Right lobe of liver (tissue), 6 donors: Measurements from ENCODE around the gene FMNL2. TPM values are rescaled to one million over a fixed set of nuclear protein-coding genes. Genes with fewer than 3 reads are reported as not detected.

Experiments
- ATAC-seq, 4 donors: fragments of 200-7000 bp; cut with Tn5 transposase; one replicate each; pipeline ENCODE4 v1.9.1; 2020; ENCODE audit warnings: mild to moderate bottlenecking in 4 of 4, moderate library complexity in 4 of 4
- DNase-seq, 3 donors: peaks; one replicate each; pipeline ENCODE4 v3.0.0-alpha.2; 2020
- H3K27ac ChIP-seq, 3 donors: fragments of 200-600 bp; one replicate each; pipeline ENCODE4 v1.8.0; 2022
- H3K27me3 ChIP-seq, 2 donors: fragments of 200-600 bp; one replicate each; pipeline ENCODE4 v1.8.0; 2022
- H3K36me3 ChIP-seq, 4 donors: fragments of 200-600 bp; sonication (generic) in 1 of 4; one replicate each; pipeline versions ENCODE4 v1.5.1 to v1.8.0; 2017 to 2022; ENCODE audit warnings: control low read depth in 1 of 4
- H3K4me1 ChIP-seq, 4 donors: fragments of 200-600 bp; sonication (generic) in 1 of 4; one replicate each; pipeline versions ENCODE4 v1.5.1 to v1.8.0; 2017 to 2022; ENCODE audit warnings: control low read depth in 1 of 4
- H3K4me3 ChIP-seq, 3 donors: fragments of 200-600 bp; one replicate each; pipeline ENCODE4 v1.8.0; 2022
- H3K9me3 ChIP-seq, 4 donors: fragments of 200-600 bp; sonication (generic) in 1 of 4; one replicate each; pipeline versions ENCODE4 v1.5.1 to v1.8.0; 2017 to 2022; ENCODE audit warnings: control low read depth in 1 of 4
- POLR2A ChIP-seq: fragments of 450-650 bp; IDR thresholded peaks from one replicate; pipeline ENCODE4 v1.6.1; 2017; ENCODE audit warnings: antibody characterized with exemption, mild to moderate bottlenecking
- WGBS: methylation state at CpG from one replicate; pipeline ENCODE4 v1.1.6; 2018; ENCODE audit warnings: low coverage, low lambda C conversion rate; ENCODE audit not compliant: insufficient coverage; ENCODE audit errors: missing lambda C conversion rate; 5-methylcytosine and 5-hydroxymethylcytosine counted together
- intact Hi-C, 2 donors: fragments of 100-400 bp; cut with DNase I; formaldehyde crosslinking; loops; one replicate each; pipeline versions ENCODE4 v1.11.2 to v1.14.1; 2022
- total RNA-seq, 6 experiments: library from RNA; depleted of rRNA in 2 of 6; stranded (reverse); fragments of >200 nt in 2 of 6; fragmentation: NEBNext Ultra II Directional in 3 of 6; extraction: Animal tissue kit (Norgen Biotek cat#: 25700) in 3 of 6; gene quantifications; one replicate each; pipeline versions ENCODE4 v1.1.0 to v1.2.4, GENCODE V29; 2016 to 2023
- TF ChIP-seq, protein P1 (sequence below), 4 donors: fragments of 200-600 bp in 3 of 4; fragments of 450-650 bp in 1 of 4; IDR thresholded peaks; one replicate each; pipeline versions ENCODE4 v1.5.1 to v1.8.0; 2016 to 2022; ENCODE audit warnings: antibody characterized with exemption in 4 of 4, mild to moderate bottlenecking in 2 of 4
- donor health status: DM: no; HTN: yes; CAD: no.
- donor health status: DM: no; HTN: no; CAD: no.
- donor health status: DM: no; HTN: no; CAD: no.
- donor health status: DM: no; HTN: yes; CAD: no.
- donor health status: DM: no; HTN: yes; CAD: no.

Gene FMNL2
- total RNA-seq, 6 experiments from 2014 or later: 3.5 to 12.1 (median 7.1) TPM

DNA sequence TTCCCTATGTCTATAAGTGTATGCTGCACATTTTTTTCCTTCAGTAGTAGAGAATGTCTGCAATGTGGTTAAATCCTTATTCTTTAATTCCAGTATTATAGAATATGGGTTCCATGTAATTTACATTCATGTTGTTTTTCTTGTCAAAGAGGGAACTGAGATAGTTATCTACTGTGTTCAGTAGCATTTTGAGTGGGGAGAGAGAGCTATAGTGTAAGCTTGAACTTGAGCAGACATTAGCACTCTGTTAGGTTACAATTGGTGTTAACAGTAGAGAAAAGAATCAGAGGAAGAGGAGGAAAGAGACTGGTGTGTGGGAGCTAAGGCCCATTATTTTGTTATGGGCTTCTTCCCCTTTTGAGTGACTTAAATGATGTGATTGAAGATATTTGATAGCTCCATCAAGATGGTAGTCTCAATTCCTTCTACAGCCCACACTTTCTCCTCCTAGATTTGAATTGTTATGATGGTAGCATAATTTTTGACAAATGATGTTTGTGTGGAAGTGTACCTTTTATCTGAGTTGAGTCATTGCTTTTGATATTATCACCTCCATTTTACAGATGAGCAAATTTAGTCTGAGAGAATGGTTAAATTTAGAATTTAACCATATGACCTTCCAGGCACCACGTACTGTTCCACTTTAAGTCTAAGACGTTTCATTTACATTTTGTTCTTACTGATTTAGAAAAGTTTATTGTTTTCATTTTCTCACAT, 71.3 kb downstream of the FMNL2 start:
- Histone ChIP-seq H3K4me1 (peaks cover 0 to 10% (median 2%) of the 10 kb centered on the region in 4 donors), H3K36me3 (no peaks in the 10 kb centered on the region), H3K27ac (peak overlapping the region; percentile 6 to 49 (median 37)), H3K9me3 (no peaks in the 10 kb centered on the region), H3K27me3 (no peaks in the 10 kb centered on the region), H3K4me3 (no peak overlapping the region)
- 46% methylated on average over 2 of the region's 2 CpGs for WGBS
- TF ChIP-seq, protein P1, sequence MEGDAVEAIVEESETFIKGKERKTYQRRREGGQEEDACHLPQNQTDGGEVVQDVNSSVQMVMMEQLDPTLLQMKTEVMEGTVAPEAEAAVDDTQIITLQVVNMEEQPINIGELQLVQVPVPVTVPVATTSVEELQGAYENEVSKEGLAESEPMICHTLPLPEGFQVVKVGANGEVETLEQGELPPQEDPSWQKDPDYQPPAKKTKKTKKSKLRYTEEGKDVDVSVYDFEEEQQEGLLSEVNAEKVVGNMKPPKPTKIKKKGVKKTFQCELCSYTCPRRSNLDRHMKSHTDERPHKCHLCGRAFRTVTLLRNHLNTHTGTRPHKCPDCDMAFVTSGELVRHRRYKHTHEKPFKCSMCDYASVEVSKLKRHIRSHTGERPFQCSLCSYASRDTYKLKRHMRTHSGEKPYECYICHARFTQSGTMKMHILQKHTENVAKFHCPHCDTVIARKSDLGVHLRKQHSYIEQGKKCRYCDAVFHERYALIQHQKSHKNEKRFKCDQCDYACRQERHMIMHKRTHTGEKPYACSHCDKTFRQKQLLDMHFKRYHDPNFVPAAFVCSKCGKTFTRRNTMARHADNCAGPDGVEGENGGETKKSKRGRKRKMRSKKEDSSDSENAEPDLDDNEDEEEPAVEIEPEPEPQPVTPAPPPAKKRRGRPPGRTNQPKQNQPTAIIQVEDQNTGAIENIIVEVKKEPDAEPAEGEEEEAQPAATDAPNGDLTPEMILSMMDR (IDR thresholded peaks at IDR 0.05): no peak
- TF ChIP-seq POLR2A: no peak
- DNase-seq (no peak), ATAC-seq (no peak)
- intact Hi-C loops: no loop called here

DNA sequence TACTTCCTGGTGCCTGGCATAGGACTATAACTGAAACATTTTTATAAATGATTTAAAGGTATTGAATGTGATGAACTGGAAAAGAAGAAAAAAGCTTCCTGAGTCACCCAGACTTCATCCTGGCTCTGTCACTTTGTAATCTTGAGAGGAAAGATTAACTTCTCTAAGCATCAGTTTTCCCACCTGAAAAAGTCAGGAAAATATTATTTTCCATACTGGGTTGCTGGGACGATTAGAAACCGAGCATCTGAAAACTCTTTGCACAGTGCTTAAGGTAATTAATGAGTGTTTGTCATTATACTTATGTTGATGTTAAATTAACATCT, 71.8 kb downstream of the FMNL2 start:
- no peaks in the 10 kb centered on the region for H3K36me3 ChIP-seq
- intact Hi-C loops: no loop called here
- H3K27me3 ChIP-seq: no peaks in the 10 kb centered on the region
- H3K4me1 ChIP-seq: peaks cover 0 to 10% (median 2%) of the 10 kb centered on the region in 4 donors
- H3K9me3 ChIP-seq: no peaks in the 10 kb centered on the region
- no peak for ATAC-seq
- TF ChIP-seq, protein P1 (IDR thresholded peaks at IDR 0.05): no peak
- no peak for TF ChIP-seq POLR2A
- H3K27ac ChIP-seq: peak overlapping the region in 1 of 3 donors; percentile 4
- no peak overlapping the region for H3K4me3 ChIP-seq
- no peak for DNase-seq
- WGBS: 63% methylated on average over 2 of the region's 2 CpGs

DNA sequence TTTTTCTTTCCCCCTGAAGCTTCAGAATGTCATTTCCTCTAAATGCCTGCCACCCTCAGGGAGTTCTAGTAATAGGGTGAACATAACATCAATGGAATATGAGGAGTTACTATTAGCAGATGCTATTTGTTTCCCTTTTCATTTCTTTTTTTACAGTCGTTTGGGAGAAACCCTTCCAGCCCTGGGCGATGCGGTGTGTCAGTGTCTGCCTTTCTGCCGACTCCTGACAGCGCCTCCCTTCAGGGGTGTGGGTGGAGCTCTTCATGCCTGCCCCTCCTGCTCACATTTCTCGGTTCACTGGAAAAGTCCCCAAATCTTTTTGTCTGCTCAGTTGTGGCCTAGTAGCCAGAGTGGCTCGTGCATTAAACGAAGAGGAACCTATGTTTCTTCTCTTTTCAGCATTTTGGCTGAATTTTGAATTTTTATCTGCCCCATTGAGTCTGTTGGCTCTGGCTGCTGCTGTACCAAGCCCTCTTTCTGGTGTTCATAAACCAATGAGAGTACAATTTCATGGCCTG, 72.3 kb downstream of the FMNL2 start:
- peaks cover 0 to 10% (median 2%) of the 10 kb centered on the region in 4 donors for H3K4me1 ChIP-seq
- peak in 1 of 3 donors; percentile 47 for DNase-seq
- ATAC-seq: peak; percentile 40 to 64 (median 48)
- no peaks in the 10 kb centered on the region for H3K9me3 ChIP-seq
- WGBS: 27% methylated on average over 8 of the region's 8 CpGs
- no peaks in the 10 kb centered on the region for H3K36me3 ChIP-seq
- no peak for TF ChIP-seq POLR2A
- TF ChIP-seq, protein P1 (IDR thresholded peaks at IDR 0.05): no peak
- H3K4me3 ChIP-seq: no peak overlapping the region
- H3K27me3 ChIP-seq: no peaks in the 10 kb centered on the region
- intact Hi-C loops: no loop called here
- peak overlapping the region in 2 of 3 donors; percentile 4 to 36 for H3K27ac ChIP-seq

DNA sequence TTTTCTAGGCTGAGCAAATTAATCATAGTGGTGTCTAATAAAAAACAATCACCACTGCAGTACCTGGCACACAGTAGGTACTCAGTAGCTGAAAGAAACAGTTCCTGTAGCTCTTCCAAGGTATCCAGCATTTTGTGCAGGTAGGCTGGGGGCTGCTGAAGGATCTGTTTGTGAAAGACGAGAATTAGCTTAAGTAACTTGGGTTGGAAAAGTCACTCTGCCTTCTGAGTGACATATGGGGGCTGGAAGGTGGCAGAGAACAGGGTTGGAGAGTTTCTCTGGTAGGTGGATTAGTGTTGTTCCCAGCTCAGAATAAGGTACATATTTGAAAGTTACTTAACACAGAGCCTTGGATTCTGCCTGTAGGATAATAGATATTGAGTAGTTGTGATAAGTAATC, 72.8 kb downstream of the FMNL2 start:
- Histone ChIP-seq H3K4me1 (peaks cover 0 to 10% (median 2%) of the 10 kb centered on the region in 4 donors), H3K27me3 (no peaks in the 10 kb centered on the region), H3K4me3 (no peak overlapping the region), H3K27ac (peak overlapping the region in 2 of 3 donors; percentile 4 to 36), H3K9me3 (no peaks in the 10 kb centered on the region), H3K36me3 (no peaks in the 10 kb centered on the region)
- TF ChIP-seq, protein P1 (IDR thresholded peaks at IDR 0.05): no peak
- TF ChIP-seq POLR2A: no peak
- DNase-seq (no peak), ATAC-seq (no peak)
- intact Hi-C loops: no loop called here
- WGBS: 63% methylated on average over 1 of the region's 1 CpG
